Tibial artery (tissue), 4 donors: ENCODE results near the gene SMYD3.

Source experiments
- DNase-seq, 2 donors: peaks; one replicate each; pipeline ENCODE4 v3.0.0-alpha.2; 2019
- H3K27ac ChIP-seq, 2 donors: fragments of 200-600 bp; sonication (generic) in 1 of 2; 1 replicate in 1 of 2; 2 replicates in 1 of 2; pipeline ENCODE4 v1.5.1; 2018 to 2019; ENCODE audit warnings: mild to moderate bottlenecking in 1 of 2
- H3K27me3 ChIP-seq, 2 donors: fragments of 200-600 bp; sonication (generic) in 1 of 2; one replicate each; pipeline versions ENCODE4 v1.5.1 to v1.6.0; 2016 to 2019
- H3K36me3 ChIP-seq, 3 donors: fragments of 200-600 bp; sonication (generic) in 2 of 3; one replicate each; pipeline ENCODE4 v1.5.1; 2016 to 2019; ENCODE audit warnings: mild to moderate bottlenecking in 2 of 3
- H3K4me1 ChIP-seq, 4 donors: fragments of 200-600 bp; sonication (generic) in 2 of 4; 1 replicate in 3 of 4; 2 replicates in 1 of 4; pipeline ENCODE4 v1.5.1; 2016 to 2019
- H3K4me3 ChIP-seq, 2 donors: fragments of 200-600 bp; sonication (generic) in 1 of 2; 1 replicate in 1 of 2; 2 replicates in 1 of 2; pipeline ENCODE4 v1.5.1; 2018 to 2019; ENCODE audit warnings: mild to moderate bottlenecking in 2 of 2
- H3K9me3 ChIP-seq, 3 donors: fragments of 200-600 bp; sonication (generic) in 1 of 3; one replicate each; pipeline ENCODE4 v1.5.1; 2016 to 2019
- CTCF ChIP-seq, 2 experiments: fragments of 200-600 bp in 1 of 2; fragments of 450-650 bp in 1 of 2; IDR thresholded peaks; one replicate each; pipeline ENCODE4 v1.5.1; 2017 to 2019; ENCODE audit warnings: antibody characterized with exemption in 2 of 2, mild to moderate bottlenecking in 1 of 2, moderate library complexity in 1 of 2
- intact Hi-C: fragments of 100-400 bp; cut with DNase I; formaldehyde crosslinking; loops from one replicate; pipeline ENCODE4 v1.15.0; 2023; ENCODE audit warnings: low total_unique reads

SMYD3 gene

GRCh38 chr1:245701631-245702030 lies 805.4 kb downstream of the SMYD3 start:
- Histone ChIP-seq H3K27ac (no peak overlapping the region), H3K27me3 (no peaks in the 10 kb centered on the region), H3K4me1 (no peaks in the 10 kb centered on the region), H3K36me3 (no peaks in the 10 kb centered on the region), H3K9me3 (peaks cover 0 to 4% (median 0%) of the 10 kb centered on the region in 3 donors), H3K4me3 (no peak overlapping the region)
- peak in 1 of 2 donors; percentile 49 for DNase-seq
- no peak for TF ChIP-seq CTCF (IDR thresholded peaks at IDR 0.05)
- intact Hi-C loops: no loop called here

- no peak overlapping the region for H3K27ac ChIP-seq
- TF ChIP-seq CTCF (IDR thresholded peaks at IDR 0.05): no peak
Measured at GRCh38 chr1:245700631-245701030, 806.4 kb downstream of the SMYD3 start.

More at GRCh38 chr1:245700631-245701030, 806.4 kb downstream of the SMYD3 start:
- intact Hi-C loops: no loop called here
- Histone ChIP-seq H3K9me3 (peaks cover 0 to 4% (median 0%) of the 10 kb centered on the region in 3 donors), H3K27me3 (no peaks in the 10 kb centered on the region), H3K4me3 (no peak overlapping the region), H3K4me1 (no peaks in the 10 kb centered on the region), H3K36me3 (no peaks in the 10 kb centered on the region)
- no peak for DNase-seq
